ENCODE data around the gene NMB. TPM values are rescaled to one million over a fixed set of nuclear protein-coding genes. Genes with fewer than 3 reads are reported as not detected.

Gene NMB
- total RNA-seq, 1 donor from 2014 or later, result 7.4 TPM

DNA sequence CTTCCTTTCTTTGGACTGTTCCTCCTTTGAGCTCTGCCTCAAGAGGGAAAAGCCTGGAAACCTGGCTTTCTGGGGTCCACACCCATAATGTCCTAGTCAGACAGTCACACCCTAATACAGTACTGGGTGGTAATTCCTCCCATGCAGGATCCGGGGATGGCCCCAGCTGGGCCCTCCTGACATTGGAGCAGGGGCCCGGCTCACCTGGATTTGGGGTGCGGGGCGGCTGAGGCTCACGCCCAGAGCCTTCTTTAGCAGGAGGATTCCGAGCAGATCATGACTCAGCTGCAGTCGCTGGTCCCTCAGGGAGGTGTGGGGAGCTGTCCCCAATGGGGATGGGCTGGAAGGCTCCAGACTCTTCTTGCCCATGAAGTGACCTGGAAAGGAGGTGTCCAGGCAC lies 1.0 kb downstream of the NMB start:
- no peaks in the 10 kb centered on the region for H3K9me3 Mint-ChIP-seq
- no peak overlapping the region for H3K27ac Mint-ChIP-seq
- DNase-seq (ENCODE audit: extremely low spot score, unreplicated experiment), result no peak
- TF ChIP-seq CTCF (conservative IDR thresholded peaks at IDR 0.05), result no peak
- peak overlapping the region; percentile 85 for H3K4me3 Mint-ChIP-seq
- peaks cover 21% of the 10 kb centered on the region for H3K4me1 Mint-ChIP-seq (ENCODE audit: unreplicated experiment)
- H3K36me3 Mint-ChIP-seq, result peaks cover 5% of the 10 kb centered on the region
- peaks cover 5% of the 10 kb centered on the region for H3K27me3 Mint-ChIP-seq

DNA sequence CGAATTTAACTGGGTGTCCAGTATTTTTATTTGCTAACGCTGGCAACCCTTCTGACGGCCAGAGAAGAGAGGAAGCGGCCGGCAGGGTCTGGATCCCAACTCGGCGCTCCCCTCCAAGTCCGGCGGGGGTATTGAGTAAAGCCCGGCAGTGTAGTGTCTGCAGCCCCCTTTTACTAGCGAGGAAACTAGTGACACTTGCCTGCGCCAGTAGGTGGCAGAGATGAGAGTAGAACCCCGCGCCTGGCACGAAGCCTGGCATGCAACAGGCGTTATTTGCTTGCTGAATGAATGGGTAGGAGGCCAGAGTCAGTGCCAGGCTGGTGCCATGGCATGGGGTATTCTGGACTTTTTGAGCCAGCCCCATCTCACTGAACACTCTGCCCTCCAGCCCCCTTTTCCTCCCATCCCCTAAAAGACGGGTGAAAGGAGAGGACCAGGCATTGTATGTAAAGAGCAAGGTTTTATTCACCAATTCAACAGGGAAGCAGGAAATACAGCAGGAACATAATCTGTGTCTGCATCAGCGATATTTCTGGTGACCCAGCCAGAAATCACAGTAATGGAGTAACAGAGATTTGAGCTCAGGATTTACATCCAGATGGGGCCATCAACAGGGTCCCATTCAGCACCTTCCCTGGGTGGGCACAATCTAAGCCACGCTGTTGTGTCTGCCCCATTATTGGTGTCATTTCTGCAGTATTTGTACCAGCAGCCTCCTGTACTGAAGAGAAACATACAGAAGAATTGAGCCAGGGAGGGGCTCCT lies 3.1 kb downstream of the NMB start:
- Mint-ChIP-seq H3K27me3 (peaks cover 5% of the 10 kb centered on the region), H3K4me3 (peak overlapping the region; percentile 97), H3K4me1 (ENCODE audit: unreplicated experiment) (peaks cover 22% of the 10 kb centered on the region), H3K27ac (peak overlapping the region; percentile 93), H3K36me3 (peaks cover 10% of the 10 kb centered on the region), H3K9me3 (no peaks in the 10 kb centered on the region)
- DNase-seq (ENCODE audit: extremely low spot score, unreplicated experiment), result no peak
- peak; percentile 74 for TF ChIP-seq CTCF (conservative IDR thresholded peaks at IDR 0.05)

GRCh38 chr15:84653910-84654688 lies 3.9 kb downstream of the NMB start, which contains the start of gene WDR73:
WDR73 (minus strand) TSS chr15:84654283; CDS start chr15:84654274, 9 bp downstream.
- H3K9me3 Mint-ChIP-seq, result no peaks in the 10 kb centered on the region
- H3K4me1 Mint-ChIP-seq (ENCODE audit: unreplicated experiment), result peaks cover 17% of the 10 kb centered on the region
- peaks cover 5% of the 10 kb centered on the region for H3K27me3 Mint-ChIP-seq
- H3K36me3 Mint-ChIP-seq, result peaks cover 11% of the 10 kb centered on the region
- no peak for TF ChIP-seq CTCF (conservative IDR thresholded peaks at IDR 0.05)
- peak within 1 kb of the TSS; percentile 97 for H3K4me3 Mint-ChIP-seq
- DNase-seq (ENCODE audit: extremely low spot score, unreplicated experiment), result peak; percentile 98
- peak within 1 kb of the TSS; percentile 93 for H3K27ac Mint-ChIP-seq

DNA sequence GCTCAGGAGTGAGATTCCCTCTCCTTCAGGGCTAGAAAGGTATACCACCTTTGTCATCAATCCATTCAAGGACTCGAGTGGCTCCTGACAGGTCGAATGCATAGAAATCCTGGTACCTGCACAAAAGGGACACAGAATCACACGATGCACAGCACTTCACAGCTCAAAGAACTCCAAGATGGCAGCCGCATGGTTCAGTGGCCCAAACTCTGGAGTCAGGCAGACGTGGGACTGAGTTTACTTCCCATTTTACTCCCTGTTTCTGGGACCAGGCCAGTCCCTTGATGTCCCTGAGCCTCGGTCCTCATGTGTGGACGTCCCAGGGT lies 4.5 kb downstream of the NMB start:
- H3K27me3 Mint-ChIP-seq, result peaks cover 5% of the 10 kb centered on the region
- H3K4me3 Mint-ChIP-seq, result peak overlapping the region; percentile 97
- TF ChIP-seq CTCF (conservative IDR thresholded peaks at IDR 0.05), result no peak
- H3K36me3 Mint-ChIP-seq, result peaks cover 15% of the 10 kb centered on the region
- no peak for DNase-seq (ENCODE audit: extremely low spot score, unreplicated experiment)
- peaks cover 14% of the 10 kb centered on the region for H3K4me1 Mint-ChIP-seq (ENCODE audit: unreplicated experiment)
- peak overlapping the region; percentile 93 for H3K27ac Mint-ChIP-seq
- no peaks in the 10 kb centered on the region for H3K9me3 Mint-ChIP-seq

- Mint-ChIP-seq H3K4me3 (no peak overlapping the region), H3K27ac (no peak overlapping the region), H3K9me3 (no peaks in the 10 kb centered on the region), H3K36me3 (peaks cover 32% of the 10 kb centered on the region), H3K27me3 (no peaks in the 10 kb centered on the region), H3K4me1 (ENCODE audit: unreplicated experiment) (peaks cover 11% of the 10 kb centered on the region)
- no peak for TF ChIP-seq CTCF (conservative IDR thresholded peaks at IDR 0.05)
- DNase-seq (ENCODE audit: extremely low spot score, unreplicated experiment), result no peak
Observed at GRCh38 chr15:84649706-84650105, 8.3 kb downstream of the NMB start.
